Choroid plexus epithelial cell (primary cell): ENCODE measurements around the gene ELAC1.
"Not testable (repeated sequence)": the region's sequence is repeated elsewhere in the genome, so short reads cannot be mapped to it uniquely, and the experiment has no call there.

ENCODE experiments used
- DNase-seq: peaks from one replicate; pipeline ENCODE4 v3.0.0-alpha.2; 2010; ENCODE audit warnings: low read depth
- H3K4me3 ChIP-seq: 2 replicates; pipeline ENCODE4 v1.5.1; 2011; ENCODE audit warnings: low read depth, mild to moderate bottlenecking, control low read depth, low read length, moderate library complexity
- CTCF ChIP-seq: conservative IDR thresholded peaks from 2 replicates; pipeline ENCODE4 v1.5.1; 2011; ENCODE audit warnings: low read depth, mild to moderate bottlenecking, control low read depth, inconsistent platforms, low read length, moderate library complexity

ELAC1 gene

GRCh38 chr18:50935493-50936191 is 32.2 kb upstream of the ELAC1 start:
- no peak overlapping the region for H3K4me3 ChIP-seq
- no peak for DNase-seq
- no peak for TF ChIP-seq CTCF

- no peak for TF ChIP-seq CTCF
- no peak for DNase-seq
- no peak overlapping the region for H3K4me3 ChIP-seq
Observed at GRCh38 chr18:50937183-50937582, 30.7 kb upstream of the ELAC1 start.

GRCh38 chr18:50938912-50939311 is 28.9 kb upstream of the ELAC1 start:
- no peak overlapping the region for H3K4me3 ChIP-seq
- TF ChIP-seq CTCF = no peak
- DNase-seq = no peak

- DNase-seq = no peak
- no peak overlapping the region for H3K4me3 ChIP-seq
- no peak for TF ChIP-seq CTCF
Observed at GRCh38 chr18:50944245-50944932, 23.5 kb upstream of the ELAC1 start.

- not testable (repeated sequence) for H3K4me3 ChIP-seq, DNase-seq
Observed at GRCh38 chr18:50945918-50946317, 21.9 kb upstream of the ELAC1 start.

GRCh38 chr18:50947899-50948298 is 19.9 kb upstream of the ELAC1 start:
- no peak for TF ChIP-seq CTCF
- DNase-seq = peak; percentile 30
- H3K4me3 ChIP-seq = no peak overlapping the region

GRCh38 chr18:50949185-50949584 is 18.7 kb upstream of the ELAC1 start:
- no peak for DNase-seq
- TF ChIP-seq CTCF = no peak

More at GRCh38 chr18:50949185-50949584, 18.7 kb upstream of the ELAC1 start:
- no peak overlapping the region for H3K4me3 ChIP-seq
